ENCODE measurements around the gene CST1.

Gene CST1

DNA sequence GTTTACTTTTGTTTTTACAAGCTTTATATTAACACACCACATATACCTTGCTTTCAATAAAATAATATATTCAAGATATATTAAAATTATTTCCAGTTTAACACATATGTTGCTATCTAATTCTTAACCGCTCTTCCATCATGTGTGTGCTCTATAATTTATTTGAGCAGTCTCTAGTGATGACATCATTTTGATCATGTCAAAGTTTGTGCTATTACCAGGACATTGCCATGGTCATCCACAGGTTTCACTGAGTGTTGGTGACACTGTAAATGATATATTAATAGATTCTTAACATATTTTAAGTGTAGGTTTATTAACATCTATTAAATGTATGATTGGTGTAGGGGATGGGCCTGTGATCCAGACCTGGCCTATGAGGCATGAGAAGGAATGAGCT lies 44.8 kb downstream of the CST1 start:
- DNase-seq (ENCODE audit: low read depth in 3 of 3), result no peak

DNA sequence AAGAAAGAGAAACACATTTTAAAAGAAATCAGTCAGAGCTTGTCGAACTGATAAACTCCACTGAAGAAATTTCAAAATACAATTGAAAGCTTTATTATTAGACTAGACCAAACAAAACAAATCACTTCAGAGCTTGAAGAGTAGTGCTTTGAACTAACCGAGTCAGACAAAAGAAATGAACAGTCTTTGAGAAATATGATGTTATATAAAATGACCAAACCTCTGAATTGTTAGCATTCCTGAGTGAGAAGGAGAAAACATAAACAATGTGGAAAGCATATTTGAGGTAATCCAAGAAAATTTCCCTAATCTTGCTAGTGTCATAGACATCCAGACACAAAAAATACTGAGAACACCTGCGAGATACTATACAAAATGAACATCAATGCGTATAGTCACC lies 48.7 kb downstream of the CST1 start:
- DNase-seq (ENCODE audit: low read depth in 3 of 3), result no peak

DNA sequence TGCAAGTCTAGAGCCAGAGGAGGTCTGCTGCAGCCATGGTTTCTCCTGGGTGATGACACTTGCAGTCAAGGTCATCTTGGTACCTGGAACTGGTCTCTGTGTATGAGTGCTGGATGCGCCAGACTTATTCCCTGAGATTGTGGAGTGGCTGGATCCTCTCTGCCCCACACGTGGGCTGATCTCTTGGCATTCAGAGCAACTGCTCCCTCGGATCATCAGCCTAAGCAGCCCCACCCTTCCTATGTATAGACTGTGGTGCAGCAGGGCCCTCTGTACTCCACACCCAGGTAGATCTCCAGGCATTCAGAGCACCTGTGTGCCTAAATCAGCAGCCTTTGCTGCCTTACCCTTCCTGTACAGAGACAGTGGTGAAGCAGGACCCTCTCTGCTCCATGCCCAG lies 49.8 kb downstream of the CST1 start:
- DNase-seq (ENCODE audit: low read depth in 3 of 3), result no peak

GRCh38 chr20:23697947-23698346 lies 52.8 kb downstream of the CST1 start:
- no peak for DNase-seq (ENCODE audit: low read depth in 3 of 3)
